ENCODE results near the gene ACSS1. TPM values are rescaled to one million over a fixed set of nuclear protein-coding genes. Genes with fewer than 3 reads are reported as not detected.

ACSS1 gene
- polyA plus RNA-seq, 3 donors, result 28.8 to 31.8 (median 31.8) TPM

GRCh38 chr20:25061821-25062530 lies 4.0 kb upstream of the ACSS1 start:
- no peak for DNase-seq

- DNase-seq, result no peak
Observed at GRCh38 chr20:25061103-25061799, 3.3 kb upstream of the ACSS1 start.

- DNase-seq, result no peak
Observed at GRCh38 chr20:25059866-25060465, 2.0 kb upstream of the ACSS1 start.

DNA sequence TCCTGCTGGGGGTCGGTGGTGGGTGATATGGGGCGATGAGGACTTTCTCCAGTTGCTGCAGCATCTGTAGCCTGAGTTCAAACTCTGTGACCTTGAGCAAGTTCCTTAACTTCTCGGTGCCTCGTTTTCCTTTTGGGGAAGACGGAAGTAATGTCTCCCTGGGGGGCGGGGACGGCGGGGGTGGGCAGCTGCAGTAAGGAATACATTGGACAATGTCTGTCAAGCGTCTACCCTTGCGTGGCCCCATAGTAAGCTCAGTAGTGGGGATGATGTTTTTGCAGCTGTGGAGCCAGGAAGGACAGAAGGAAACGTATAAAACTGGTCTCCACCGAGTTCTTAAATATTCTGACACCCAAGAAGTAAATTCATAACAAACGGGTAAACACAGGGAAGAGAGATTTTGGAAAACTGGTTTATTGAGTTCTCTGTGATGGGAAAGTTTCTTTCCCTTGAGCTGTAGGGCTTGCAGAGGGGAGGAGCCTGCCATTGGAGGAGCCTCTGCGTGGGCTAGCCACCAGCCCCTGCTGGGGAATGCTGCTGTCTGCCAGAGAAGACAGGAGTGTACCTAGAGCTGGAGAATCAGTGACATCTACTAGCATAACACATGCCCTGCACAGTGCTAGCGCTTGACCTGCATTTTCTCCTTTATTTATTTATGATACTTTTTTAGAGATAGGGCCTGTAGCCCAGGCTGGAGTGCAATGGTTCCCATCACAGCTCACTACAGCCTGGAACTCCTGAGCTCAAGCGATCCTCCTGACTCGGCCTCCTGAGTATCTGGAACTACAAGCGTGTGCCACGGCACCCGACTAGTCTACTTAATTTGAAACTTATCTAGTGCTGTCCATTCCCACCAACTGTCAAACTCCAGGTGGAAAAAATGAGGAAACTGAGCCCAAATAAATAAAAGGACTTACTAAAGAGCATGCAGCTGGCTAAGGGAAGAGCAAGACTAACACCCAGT lies 1.2 kb upstream of the ACSS1 start:
- no peak for DNase-seq

DNA sequence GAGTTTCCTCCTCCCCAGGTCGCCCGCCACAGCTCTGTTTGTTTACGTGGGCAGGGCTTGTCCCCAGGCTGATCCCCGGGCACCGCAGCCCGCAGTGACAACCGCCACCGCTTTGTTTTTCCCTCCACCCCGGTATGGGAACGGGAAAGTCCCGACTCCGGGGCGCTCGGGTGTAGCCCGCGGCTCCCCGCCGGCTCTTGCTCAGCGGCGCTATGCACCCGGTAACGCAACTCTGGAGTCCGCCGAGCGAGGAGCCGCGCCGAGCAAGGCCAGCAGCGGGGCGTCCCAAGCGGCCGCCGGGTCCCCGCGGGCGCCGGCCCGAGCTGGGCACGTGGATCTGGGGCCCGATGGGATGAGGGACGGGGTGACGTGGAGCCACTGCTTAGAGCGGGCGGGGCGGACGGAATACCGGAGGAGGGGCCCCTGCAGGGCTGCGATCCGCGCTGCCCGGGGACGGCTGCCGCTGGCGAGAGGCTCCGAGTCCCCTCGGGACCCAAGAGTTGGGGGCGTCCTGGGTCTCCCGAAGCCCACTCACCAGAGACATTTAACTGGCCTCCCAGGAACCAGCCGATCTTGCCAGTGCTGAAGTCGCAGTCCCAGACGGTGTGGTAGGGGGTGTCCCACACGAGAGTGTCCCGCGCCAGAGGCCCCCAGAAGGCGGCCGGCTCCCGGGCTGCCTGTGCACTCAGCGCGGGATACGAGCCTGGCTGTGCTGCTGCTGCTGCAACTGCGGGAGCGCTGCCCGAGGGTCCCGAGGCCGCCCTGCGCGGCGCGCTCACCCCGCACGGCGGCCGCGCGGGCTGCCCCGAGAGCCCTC lies 497 bp downstream of the ACSS1 start:
- no peak for DNase-seq

- DNase-seq, result no peak
Observed at GRCh38 chr20:25056690-25057233, 1.2 kb downstream of the ACSS1 start.

DNA sequence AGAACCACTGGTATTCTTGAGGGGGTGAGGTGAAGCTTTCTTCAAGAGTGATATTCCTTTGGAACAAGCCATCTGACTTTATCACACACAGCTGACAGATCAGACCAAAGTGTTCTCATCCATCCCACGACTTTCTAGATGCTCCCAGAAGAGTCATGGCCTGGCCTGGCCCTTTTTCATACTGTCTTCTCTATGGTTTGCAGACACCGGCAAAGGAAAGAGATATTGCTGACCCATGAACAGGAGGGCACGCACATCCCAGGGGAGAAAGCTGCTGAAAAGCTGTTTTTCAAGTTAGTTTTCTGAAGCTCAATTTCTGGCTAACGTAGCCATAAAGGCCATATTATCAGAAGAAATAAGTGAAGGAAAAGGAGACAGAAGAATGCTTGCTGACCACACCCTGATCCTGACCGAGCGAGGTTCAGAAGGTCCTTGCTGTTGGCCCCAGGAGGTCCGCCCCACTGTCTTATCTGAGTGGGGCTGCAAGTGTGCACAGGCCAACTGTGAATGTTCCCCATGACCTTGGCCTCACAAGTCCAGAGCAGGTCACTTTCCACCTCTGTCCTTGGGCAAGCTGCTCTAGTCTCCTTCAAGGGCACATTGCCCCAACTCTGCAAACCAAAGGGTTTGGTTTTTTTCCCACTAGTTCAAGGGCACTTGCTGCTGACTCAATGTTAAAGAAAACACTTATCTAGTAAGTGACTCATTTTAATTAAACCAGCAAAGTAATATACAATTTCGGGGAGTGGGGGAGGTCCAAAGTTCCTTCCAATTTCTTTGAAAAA lies 2.0 kb downstream of the ACSS1 start:
- no peak for DNase-seq

DNA sequence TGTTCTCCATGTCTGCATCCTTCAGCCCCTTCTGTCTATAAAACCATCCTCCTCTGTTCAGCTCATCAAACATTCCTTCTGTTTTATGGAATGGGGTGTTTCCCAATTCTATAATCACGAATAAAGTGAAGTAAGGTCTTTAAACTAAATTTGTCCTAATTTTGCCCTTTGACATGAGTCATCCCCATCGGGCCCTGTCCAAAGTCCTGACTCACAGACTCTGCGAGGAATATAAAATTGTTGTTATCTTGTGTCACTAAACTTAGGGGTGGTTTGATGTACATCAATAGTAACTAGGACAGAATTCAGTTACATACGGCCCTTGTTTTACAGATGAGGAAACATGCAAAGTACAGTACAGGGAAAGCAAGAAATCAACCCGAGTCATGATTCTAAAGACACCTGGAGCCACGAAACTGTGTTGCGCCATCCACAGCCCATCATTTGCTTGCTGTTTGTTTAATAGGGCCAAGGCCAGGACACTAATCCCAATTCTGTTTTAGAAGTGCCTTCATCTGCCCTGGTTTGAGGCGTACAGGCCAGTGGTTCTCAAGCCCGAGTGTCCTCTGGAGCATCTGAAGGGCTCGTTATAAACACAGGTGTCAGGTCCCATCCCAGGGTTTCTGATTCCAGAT lies 2.8 kb downstream of the ACSS1 start:
- DNase-seq, result no peak

GRCh38 chr20:25054096-25054820 lies 3.7 kb downstream of the ACSS1 start:
- DNase-seq, result no peak

- no peak for DNase-seq
Observed at GRCh38 chr20:25053255-25054031, 4.5 kb downstream of the ACSS1 start.

DNA sequence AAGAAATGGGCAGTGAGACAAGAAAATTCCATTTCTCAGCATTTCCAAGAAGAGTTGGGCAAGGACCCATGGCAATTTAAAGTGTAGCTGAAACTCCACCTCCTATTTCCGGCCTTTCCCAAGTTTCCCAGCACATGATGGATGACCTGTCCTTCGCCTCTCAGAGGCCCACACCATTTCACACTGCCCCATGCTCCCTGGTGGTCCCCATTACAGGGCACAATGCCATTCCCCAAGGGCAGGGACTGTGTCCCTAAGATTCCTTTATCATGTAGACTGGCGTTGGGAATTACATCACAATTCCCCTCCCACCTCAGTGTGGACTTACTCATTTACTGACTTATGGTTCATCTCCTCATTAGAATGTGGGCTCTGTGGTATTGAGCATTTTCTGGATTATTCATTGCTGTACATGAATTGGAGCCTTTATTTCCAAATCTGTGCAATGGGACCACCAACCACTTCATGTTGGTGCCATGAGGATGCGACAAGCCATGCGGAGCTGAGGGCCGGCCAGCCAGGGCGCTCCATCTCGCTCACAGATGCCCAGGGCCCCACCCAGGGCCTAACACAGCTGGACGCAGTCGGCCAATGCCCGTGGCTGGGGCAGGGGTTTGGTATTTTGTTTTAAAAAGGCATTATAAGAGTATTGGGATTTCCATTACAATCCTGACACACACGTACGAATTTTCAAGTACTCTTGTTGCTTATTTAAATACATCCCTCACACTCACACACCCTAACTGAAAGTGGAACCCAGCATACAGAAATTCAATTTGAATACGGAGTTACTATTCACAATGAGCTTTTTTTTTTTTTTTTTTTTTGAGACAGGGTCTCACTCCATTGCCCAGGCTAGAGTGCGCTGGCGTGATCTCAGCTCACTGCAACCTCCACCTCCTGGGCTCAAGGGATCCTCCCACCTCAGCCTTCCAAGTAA lies 5.4 kb downstream of the ACSS1 start:
- no peak for DNase-seq

GRCh38 chr20:25051386-25052155 lies 6.4 kb downstream of the ACSS1 start:
- no peak for DNase-seq

DNA sequence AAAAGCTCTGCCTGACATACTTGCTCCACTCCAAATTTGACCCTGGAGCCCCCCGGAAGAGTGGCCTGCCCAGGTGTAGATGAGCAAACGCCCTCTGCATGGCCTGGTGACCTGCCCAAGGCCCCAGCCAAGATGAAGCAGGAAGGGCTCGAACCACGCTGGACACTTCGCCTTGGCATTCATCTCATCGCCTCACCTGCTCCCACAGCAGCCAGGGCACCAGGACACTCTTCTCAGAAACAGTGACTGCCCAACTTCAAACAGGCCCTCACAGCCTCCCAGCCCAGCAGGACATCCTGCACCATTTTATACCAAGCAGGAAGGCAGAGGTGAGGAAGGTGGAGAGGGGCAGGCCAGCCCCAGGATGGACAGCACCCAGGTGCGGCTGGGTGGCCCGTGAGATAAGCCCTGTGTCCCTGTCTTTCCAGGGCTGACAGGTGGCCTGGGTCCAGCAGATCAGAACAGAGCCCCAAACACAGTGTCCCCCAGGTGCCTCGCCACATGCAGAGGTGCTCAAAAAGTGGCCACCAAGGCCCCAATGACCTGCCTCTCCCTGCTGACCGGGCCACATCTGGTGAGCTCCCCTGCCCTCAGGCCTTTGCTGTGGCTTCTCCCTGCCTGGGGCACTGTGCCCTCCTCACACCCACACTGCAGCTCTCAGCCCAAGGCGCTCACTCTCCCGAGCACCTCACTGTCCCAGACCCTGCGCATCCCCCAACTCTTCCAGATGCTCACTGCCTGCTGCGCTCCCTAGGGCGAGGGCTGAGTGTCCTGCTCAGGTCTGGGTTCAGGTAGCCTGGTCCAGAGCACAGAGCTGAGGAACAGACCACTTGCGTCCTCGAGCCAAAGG lies 7.2 kb downstream of the ACSS1 start:
- DNase-seq, result no peak

GRCh38 chr20:25050082-25050481 lies 7.9 kb downstream of the ACSS1 start:
- DNase-seq, result no peak
